GM19395 (cell line): Measurements from ENCODE around the gene PPP1R14C.
"Not testable (repeated sequence)": the region's sequence is repeated elsewhere in the genome, so short reads cannot be mapped to it uniquely, and the experiment has no call there.

Source experiments
- ATAC-seq: cut with Tn5 transposase; IDR thresholded peaks from one replicate; pipeline ENCODE4 v1.9.1; 2021; ENCODE audit warnings: mild to moderate bottlenecking, moderate library complexity; ENCODE audit not compliant: unreplicated experiment

PPP1R14C gene

DNA sequence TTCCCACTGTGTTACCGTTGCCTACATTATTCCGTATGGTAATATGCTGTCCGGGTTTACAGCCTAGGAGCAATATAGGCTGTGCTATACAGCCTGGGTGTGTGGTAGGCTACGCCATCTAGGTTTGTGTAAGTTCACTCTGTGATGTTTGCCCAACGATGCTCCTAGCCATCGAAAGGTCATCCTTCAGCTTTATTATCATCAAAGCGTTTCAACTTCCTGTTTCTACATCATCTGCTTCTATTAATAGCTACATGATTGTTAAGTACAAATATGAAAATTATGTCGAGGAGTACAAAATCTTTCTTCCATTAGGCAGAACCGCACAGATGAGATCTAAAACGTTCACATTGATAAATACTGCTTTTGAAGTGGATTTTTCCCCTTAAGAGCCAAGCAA lies 69.9 kb downstream of the PPP1R14C start:
- no peak for ATAC-seq

DNA sequence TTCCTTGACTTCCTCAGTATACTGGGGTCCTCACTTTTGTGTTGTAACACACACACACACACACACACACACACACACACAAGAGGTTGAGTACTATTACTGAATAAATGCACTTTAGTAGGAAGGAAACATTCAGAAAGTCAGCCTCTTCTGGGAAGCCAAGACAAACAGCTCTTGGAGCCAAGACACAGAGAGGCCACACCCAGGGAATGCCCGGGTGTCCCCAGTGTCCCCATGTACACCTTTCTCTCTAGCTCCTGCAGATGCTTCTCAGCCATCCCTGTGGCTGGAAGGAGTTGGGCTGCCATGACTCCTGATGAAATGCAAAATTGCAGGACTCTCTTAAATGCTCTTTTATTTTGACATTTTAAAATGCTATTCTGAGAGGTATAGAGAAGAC lies 70.5 kb downstream of the PPP1R14C start:
- no peak for ATAC-seq

DNA sequence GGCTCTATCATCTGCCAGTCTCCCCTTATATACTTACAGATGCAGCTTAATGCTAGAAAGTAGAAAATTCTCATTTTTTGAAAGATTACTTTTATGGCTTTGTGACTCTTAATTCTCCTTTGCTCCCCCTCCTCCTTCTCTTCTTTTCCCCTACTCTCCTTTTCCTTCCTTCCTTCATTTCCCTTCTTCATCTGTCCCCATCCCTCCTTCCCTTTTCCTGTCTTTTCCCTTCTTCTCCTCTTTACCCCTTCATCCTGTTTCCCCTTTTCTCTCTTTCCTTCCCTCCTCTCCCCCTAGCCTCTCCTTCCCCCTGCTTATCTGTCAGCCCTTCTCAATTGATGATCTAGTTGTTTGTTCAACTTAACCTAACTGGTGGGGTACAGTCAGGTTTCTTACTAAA lies 71.5 kb downstream of the PPP1R14C start:
- ATAC-seq: no peak

GRCh38 chr6:150220634-150221551 lies 78.0 kb downstream of the PPP1R14C start:
- no peak for ATAC-seq

- ATAC-seq: no peak
Observed at GRCh38 chr6:150224820-150225219, 82.0 kb downstream of the PPP1R14C start.

- no peak for ATAC-seq
Observed at GRCh38 chr6:150227281-150227680, 84.4 kb downstream of the PPP1R14C start.

DNA sequence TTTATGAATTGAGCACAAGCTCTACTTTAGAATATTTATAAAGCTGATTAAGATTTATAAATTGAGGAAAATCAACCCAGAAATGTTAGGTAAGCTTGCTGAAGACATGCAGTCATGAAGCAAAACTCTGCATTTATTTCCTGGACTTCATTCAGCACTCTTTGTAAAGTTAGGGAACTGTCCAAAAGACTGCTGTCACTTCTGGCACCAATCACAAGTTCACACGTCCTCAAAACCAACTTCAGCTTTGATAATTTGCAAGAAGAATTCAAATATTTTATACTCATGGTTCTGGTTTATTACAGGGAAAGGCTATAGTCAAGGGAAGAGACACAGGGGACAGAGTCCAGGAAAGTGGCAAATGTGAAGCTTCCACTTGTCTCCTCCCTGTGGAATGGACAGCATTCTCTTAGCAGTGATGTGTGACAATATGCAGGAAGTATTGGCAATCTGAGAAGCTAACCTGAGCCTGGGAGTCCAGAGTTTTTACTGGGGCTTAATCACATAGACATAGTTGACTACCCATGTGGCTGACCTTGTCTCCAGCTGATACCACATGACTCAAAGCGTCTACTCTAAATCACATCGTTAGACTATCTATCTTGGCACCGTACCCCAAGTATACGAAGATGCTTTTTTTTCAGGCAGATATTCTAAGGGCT lies 85.4 kb downstream of the PPP1R14C start:
- no peak for ATAC-seq

GRCh38 chr6:150229436-150230163 lies 86.8 kb downstream of the PPP1R14C start:
- ATAC-seq: no peak

DNA sequence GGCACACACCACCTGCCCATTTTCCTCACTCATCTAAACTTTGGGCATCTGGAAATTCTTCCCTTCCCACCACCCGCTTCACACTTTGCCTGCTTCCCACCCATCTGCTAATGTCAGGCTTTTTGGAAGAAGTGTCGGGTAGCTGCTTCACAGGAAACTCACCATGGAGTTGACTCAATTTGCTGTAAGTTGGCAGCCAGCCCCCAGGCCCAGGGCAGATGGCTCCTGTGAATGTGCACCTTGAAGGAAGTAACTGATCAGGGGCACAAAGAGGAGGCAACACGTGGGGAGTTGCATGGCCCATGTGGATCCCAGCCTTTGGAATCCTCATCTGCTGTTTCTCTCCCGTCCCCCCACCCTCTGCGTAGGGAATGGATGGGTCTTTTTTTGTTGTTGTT lies 87.3 kb downstream of the PPP1R14C start:
- ATAC-seq: no peak

- no peak for ATAC-seq
Observed at GRCh38 chr6:150230832-150231524, 88.1 kb downstream of the PPP1R14C start.

- no peak for ATAC-seq
Observed at GRCh38 chr6:150231525-150231850, 88.6 kb downstream of the PPP1R14C start.

- no peak for ATAC-seq
Observed at GRCh38 chr6:150233843-150234269, 91.0 kb downstream of the PPP1R14C start.

GRCh38 chr6:150235218-150235617 lies 92.4 kb downstream of the PPP1R14C start:
- no peak for ATAC-seq

- ATAC-seq: no peak
Observed at GRCh38 chr6:150236114-150236513, 93.3 kb downstream of the PPP1R14C start.

GRCh38 chr6:150236544-150236943 lies 93.7 kb downstream of the PPP1R14C start:
- no peak for ATAC-seq

DNA sequence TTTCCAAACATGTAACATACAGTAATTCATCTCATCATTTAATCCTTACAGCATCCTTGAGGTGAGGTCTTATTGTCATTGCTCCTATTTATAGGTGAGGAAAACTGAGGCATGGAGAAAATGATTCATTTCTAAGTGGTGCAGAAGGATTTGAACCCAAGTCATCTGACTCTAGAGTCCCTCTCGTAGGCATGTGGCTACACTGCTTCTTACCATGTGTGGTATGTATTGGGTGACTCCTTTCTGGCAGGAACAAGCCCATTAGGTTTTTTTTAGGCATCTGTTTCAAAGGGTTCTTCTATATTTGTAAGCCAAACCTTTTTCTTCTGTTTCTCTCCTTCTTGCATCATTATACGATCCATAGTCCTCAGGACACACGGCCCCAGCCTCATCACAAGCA lies 94.8 kb downstream of the PPP1R14C start:
- ATAC-seq: no peak

- ATAC-seq: no peak
Observed at GRCh38 chr6:150238336-150238741, 95.5 kb downstream of the PPP1R14C start.

GRCh38 chr6:150238846-150239407 lies 96.1 kb downstream of the PPP1R14C start:
- ATAC-seq: no peak

DNA sequence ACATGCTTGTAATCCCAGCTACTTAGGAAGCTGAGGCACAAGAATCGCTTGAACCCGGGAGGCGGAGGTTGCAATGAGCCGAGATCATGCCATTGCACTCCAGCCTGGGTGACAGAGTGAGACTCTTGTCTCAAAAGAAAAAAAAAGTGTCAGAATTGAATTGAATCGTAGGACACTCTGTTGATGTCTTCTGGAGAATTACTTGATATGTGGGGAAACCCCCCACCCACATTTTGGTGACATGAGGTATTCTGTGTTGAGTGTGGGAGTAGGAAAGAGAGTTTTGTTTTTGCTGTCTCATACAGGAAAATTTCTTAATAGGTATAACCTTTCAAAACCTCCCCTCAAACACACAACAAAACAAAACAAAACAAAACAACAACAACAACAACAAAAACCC lies 98.9 kb downstream of the PPP1R14C start:
- ATAC-seq: not testable (repeated sequence)

- ATAC-seq: no peak
Observed at GRCh38 chr6:150243620-150244314, 100.9 kb downstream of the PPP1R14C start.
